CD4-positive, CD25-positive, alpha-beta regulatory T cell (primary cell): ENCODE results near the gene ABCG5. TPM values are rescaled to one million over a fixed set of nuclear protein-coding genes. Genes with fewer than 3 reads are reported as not detected.

Experiments
- ATAC-seq, 2 donors: fragments of 150-1000 bp; cut with Tn5 transposase; one replicate each; pipeline ENCODE4 v1.10.0; 2021; ENCODE audit warnings: low read depth in 2 of 2, moderate number of reproducible peaks in 2 of 2, moderate library complexity in 1 of 2
- DNase-seq, 3 donors: peaks; one replicate each; pipeline versions ENCODE4 v3.0.0 to v3.0.0-alpha.2; 2012 to 2022; ENCODE audit warnings: mixed read lengths in 1 of 3
- H3K27ac ChIP-seq: one replicate; pipeline ENCODE4 v1.7.0; 2013; ENCODE audit warnings: mild to moderate bottlenecking, low read length; ENCODE audit not compliant: insufficient read depth, poor library complexity, severe bottlenecking
- H3K27me3 ChIP-seq: one replicate; pipeline ENCODE4 v1.7.0; 2013; ENCODE audit warnings: low read length; ENCODE audit not compliant: control insufficient read depth, insufficient read depth
- H3K36me3 ChIP-seq: one replicate; pipeline ENCODE4 v1.7.0; 2013; ENCODE audit warnings: mild to moderate bottlenecking, low read length, moderate library complexity; ENCODE audit not compliant: control insufficient read depth, insufficient read depth
- H3K4me1 ChIP-seq: 2 replicates; pipeline ENCODE4 v1.7.0; 2013; ENCODE audit warnings: mild to moderate bottlenecking, low read length; ENCODE audit not compliant: insufficient read depth, control insufficient read depth, poor library complexity, severe bottlenecking
- H3K4me3 ChIP-seq: one replicate; pipeline ENCODE4 v1.7.0; 2013; ENCODE audit warnings: low read depth, mild to moderate bottlenecking, low read length, moderate library complexity
- H3K9me3 ChIP-seq, 2 experiments: 1 replicate in 1 of 2; 2 replicates in 1 of 2; pipeline ENCODE4 v1.7.0; 2013; ENCODE audit warnings: low read length in 2 of 2, mild to moderate bottlenecking in 1 of 2, moderate library complexity in 1 of 2; ENCODE audit not compliant: control insufficient read depth in 2 of 2
- H3K27ac Mint-ChIP-seq, 3 donors: one replicate each; pipeline ENCODE4 v1.8.0; 2020 to 2022; ENCODE audit warnings: mild to moderate bottlenecking in 3 of 3, mixed read lengths in 3 of 3, moderate library complexity in 2 of 3
- H3K27me3 Mint-ChIP-seq: one replicate; pipeline ENCODE4 v1.8.0; 2022; ENCODE audit warnings: mild to moderate bottlenecking, mixed read lengths
- H3K36me3 Mint-ChIP-seq: one replicate; pipeline ENCODE4 v1.8.0; 2020; ENCODE audit warnings: mixed read lengths
- H3K4me1 Mint-ChIP-seq, 4 donors: one replicate each; pipeline ENCODE4 v1.8.0; 2020 to 2022; ENCODE audit warnings: mixed read lengths in 4 of 4, mild to moderate bottlenecking in 1 of 4
- H3K4me3 Mint-ChIP-seq, 4 donors: one replicate each; pipeline ENCODE4 v1.8.0; 2020 to 2022; ENCODE audit warnings: mild to moderate bottlenecking in 4 of 4, mixed read lengths in 4 of 4, moderate library complexity in 3 of 4
- H3K9me3 Mint-ChIP-seq, 7 donors: one replicate each; pipeline ENCODE4 v1.8.0; 2020 to 2022; ENCODE audit warnings: mixed read lengths in 7 of 7, mild to moderate bottlenecking in 3 of 7, moderate library complexity in 2 of 7
- polyA plus RNA-seq, 4 donors: library from polyadenylated mRNA; unstranded; fragments of 300-500 nt; fragmentation: Illumina TruSeq; gene quantifications; one replicate each; pipeline ENCODE4 v1.2.3, GENCODE V29; 2021
- total RNA-seq: library from RNA; stranded (reverse); gene quantifications from one replicate; pipeline ENCODE4 v1.2.3, GENCODE V29; 2022

Gene ABCG5
- total and polyA plus RNA-seq, 5 donors from 2014 or later = not detected

GRCh38 chr2:43824951-43825493 lies 13.6 kb downstream of the ABCG5 start:
- no peak overlapping the region for H3K4me3 ChIP-seq
- H3K36me3 ChIP-seq = no peaks in the 10 kb centered on the region
- no peak overlapping the region for H3K27ac ChIP-seq
- DNase-seq (no peak), ATAC-seq (no peak)
- Mint-ChIP-seq H3K36me3 (peaks cover 4% of the 10 kb centered on the region), H3K4me1 (no peaks in the 10 kb centered on the region), H3K27me3 (peaks cover 18% of the 10 kb centered on the region), H3K9me3 (no peaks in the 10 kb centered on the region), H3K4me3 (no peak overlapping the region), H3K27ac (no peak overlapping the region)
- no peaks in the 10 kb centered on the region for H3K9me3 ChIP-seq
- H3K27me3 ChIP-seq = peaks cover 3% of the 10 kb centered on the region
- no peaks in the 10 kb centered on the region for H3K4me1 ChIP-seq

- Mint-ChIP-seq H3K4me1 (no peaks in the 10 kb centered on the region), H3K27ac (no peak overlapping the region), H3K27me3 (peaks cover 21% of the 10 kb centered on the region), H3K4me3 (no peak overlapping the region), H3K36me3 (peaks cover 4% of the 10 kb centered on the region), H3K9me3 (no peaks in the 10 kb centered on the region)
- Histone ChIP-seq H3K27me3 (peaks cover 3% of the 10 kb centered on the region), H3K4me3 (no peak overlapping the region), H3K36me3 (no peaks in the 10 kb centered on the region), H3K27ac (no peak overlapping the region), H3K9me3 (no peaks in the 10 kb centered on the region), H3K4me1 (no peaks in the 10 kb centered on the region)
- DNase-seq (no peak), ATAC-seq (no peak)
Measured at GRCh38 chr2:43824512-43824911, 14.1 kb downstream of the ABCG5 start.

- no peak overlapping the region for H3K27ac Mint-ChIP-seq
- no peaks in the 10 kb centered on the region for H3K4me1 Mint-ChIP-seq
- Histone ChIP-seq H3K27ac (no peak overlapping the region), H3K27me3 (peaks cover 3% of the 10 kb centered on the region), H3K4me1 (no peaks in the 10 kb centered on the region), H3K36me3 (no peaks in the 10 kb centered on the region), H3K9me3 (no peaks in the 10 kb centered on the region), H3K4me3 (no peak overlapping the region)
- peak overlapping the region in 1 of 4 donors; percentile 90 for H3K4me3 Mint-ChIP-seq
- H3K36me3 Mint-ChIP-seq = peaks cover 4% of the 10 kb centered on the region
- peaks cover 17% of the 10 kb centered on the region for H3K27me3 Mint-ChIP-seq
- no peaks in the 10 kb centered on the region for H3K9me3 Mint-ChIP-seq
- no peak for DNase-seq
- ATAC-seq = no peak
Measured at GRCh38 chr2:43823751-43824150, 14.9 kb downstream of the ABCG5 start.

GRCh38 chr2:43822839-43823238 lies 15.8 kb downstream of the ABCG5 start:
- H3K9me3 ChIP-seq = no peaks in the 10 kb centered on the region
- no peak overlapping the region for H3K4me3 ChIP-seq
- no peaks in the 10 kb centered on the region for H3K36me3 ChIP-seq
- DNase-seq (no peak), ATAC-seq (no peak)
- H3K27me3 ChIP-seq = peaks cover 3% of the 10 kb centered on the region
- H3K27ac ChIP-seq = no peak overlapping the region
- peaks cover 4% of the 10 kb centered on the region for H3K36me3 Mint-ChIP-seq
- H3K4me1 Mint-ChIP-seq = no peaks in the 10 kb centered on the region
- no peak overlapping the region for H3K27ac Mint-ChIP-seq
- peaks cover 17% of the 10 kb centered on the region for H3K27me3 Mint-ChIP-seq
- no peaks in the 10 kb centered on the region for H3K4me1 ChIP-seq
- H3K4me3 Mint-ChIP-seq = no peak overlapping the region
- H3K9me3 Mint-ChIP-seq = no peaks in the 10 kb centered on the region

GRCh38 chr2:43819491-43820163 lies 19.0 kb downstream of the ABCG5 start:
- Histone ChIP-seq H3K27ac (no peak overlapping the region), H3K36me3 (no peaks in the 10 kb centered on the region), H3K9me3 (no peaks in the 10 kb centered on the region), H3K4me3 (no peak overlapping the region), H3K4me1 (no peaks in the 10 kb centered on the region), H3K27me3 (peaks cover under 1% of the 10 kb centered on the region)
- DNase-seq (no peak), ATAC-seq (no peak)
- peaks cover 0 to 4% (median 0%) of the 10 kb centered on the region in 4 donors for H3K4me1 Mint-ChIP-seq
- no peak overlapping the region for H3K4me3 Mint-ChIP-seq
- peaks cover 18% of the 10 kb centered on the region for H3K27me3 Mint-ChIP-seq
- peaks cover 4% of the 10 kb centered on the region for H3K36me3 Mint-ChIP-seq
- no peak overlapping the region for H3K27ac Mint-ChIP-seq
- no peaks in the 10 kb centered on the region for H3K9me3 Mint-ChIP-seq

- Histone ChIP-seq H3K27ac (no peak overlapping the region), H3K36me3 (no peaks in the 10 kb centered on the region), H3K9me3 (no peaks in the 10 kb centered on the region), H3K4me1 (no peaks in the 10 kb centered on the region), H3K27me3 (no peaks in the 10 kb centered on the region), H3K4me3 (no peak overlapping the region)
- peak in 1 of 3 donors; percentile 20 for DNase-seq
- peaks cover 14% of the 10 kb centered on the region for H3K27me3 Mint-ChIP-seq
- H3K4me3 Mint-ChIP-seq = no peak overlapping the region
- ATAC-seq = no peak
- H3K9me3 Mint-ChIP-seq = no peaks in the 10 kb centered on the region
- peaks cover 0 to 4% (median 0%) of the 10 kb centered on the region in 4 donors for H3K4me1 Mint-ChIP-seq
- no peak overlapping the region for H3K27ac Mint-ChIP-seq
- peaks cover 4% of the 10 kb centered on the region for H3K36me3 Mint-ChIP-seq
Measured at GRCh38 chr2:43818761-43819160, 19.9 kb downstream of the ABCG5 start.

GRCh38 chr2:43814711-43815110 lies 23.9 kb downstream of the ABCG5 start:
- no peaks in the 10 kb centered on the region for H3K9me3 Mint-ChIP-seq
- H3K4me3 Mint-ChIP-seq = no peak overlapping the region
- peaks cover 0 to 4% (median 0%) of the 10 kb centered on the region in 4 donors for H3K4me1 Mint-ChIP-seq
- no peak overlapping the region for H3K4me3 ChIP-seq
- DNase-seq (no peak), ATAC-seq (no peak)
- no peaks in the 10 kb centered on the region for H3K9me3 ChIP-seq
- no peaks in the 10 kb centered on the region for H3K36me3 ChIP-seq
- H3K27me3 Mint-ChIP-seq = peaks cover 5% of the 10 kb centered on the region
- no peak overlapping the region for H3K27ac Mint-ChIP-seq
- H3K4me1 ChIP-seq = no peaks in the 10 kb centered on the region
- H3K36me3 Mint-ChIP-seq = no peaks in the 10 kb centered on the region
- H3K27me3 ChIP-seq = no peaks in the 10 kb centered on the region
- no peak overlapping the region for H3K27ac ChIP-seq

- Mint-ChIP-seq H3K27ac (peak overlapping the region in 1 of 3 donors; percentile 60), H3K27me3 (peaks cover 4% of the 10 kb centered on the region), H3K36me3 (no peaks in the 10 kb centered on the region), H3K4me1 (peaks cover 0 to 4% (median 0%) of the 10 kb centered on the region in 4 donors), H3K4me3 (no peak overlapping the region), H3K9me3 (no peaks in the 10 kb centered on the region)
- Histone ChIP-seq H3K36me3 (no peaks in the 10 kb centered on the region), H3K9me3 (no peaks in the 10 kb centered on the region), H3K4me1 (no peaks in the 10 kb centered on the region), H3K27me3 (no peaks in the 10 kb centered on the region), H3K27ac (no peak overlapping the region), H3K4me3 (no peak overlapping the region)
- ATAC-seq (no peak), DNase-seq (no peak)
Measured at GRCh38 chr2:43812947-43813346, 25.7 kb downstream of the ABCG5 start.
